GM12878 (cell line): ENCODE data around the gene GJB4. TPM values are rescaled to one million over a fixed set of nuclear protein-coding genes. Genes with fewer than 3 reads are reported as not detected.

Source experiments
- CBFB ChIP-seq: IDR thresholded peaks from 2 replicates; pipeline ENCODE4 v1.6.1; 2016; ENCODE audit warnings: antibody characterized with exemption, low read depth
- ETV6 ChIP-seq, 2 experiments: fragments of 450-650 bp in 1 of 2; IDR thresholded peaks in 1 of 2; conservative IDR thresholded peaks in 1 of 2; 2 replicates each; pipeline ENCODE4 v1.6.1; 2014; ENCODE audit warnings: antibody characterized with exemption in 1 of 2, borderline replicate concordance in 1 of 2, low read depth in 1 of 2, mild to moderate bottlenecking in 1 of 2, moderate library complexity in 1 of 2
- HCFC1 ChIP-seq: fragments of 150-350 bp; IDR thresholded peaks from 2 replicates; pipeline ENCODE4 v1.6.1; 2014; ENCODE audit warnings: low read length
- STAT1 ChIP-seq: fragments of 450-650 bp; conservative IDR thresholded peaks from 2 replicates; pipeline ENCODE4 v1.6.1; 2014; ENCODE audit warnings: antibody characterized with exemption, mild to moderate bottlenecking
- polyA plus RNA-seq, 11 experiments: library from polyadenylated mRNA; depleted of rRNA in 4 of 11; unstranded in 6 of 11; stranded (reverse) in 5 of 11; fragments of >200 nt; fragmentation: Nextera tagmentation in 4 of 11; fragmentation: Illumina TruSeq in 1 of 11; extraction: Ambion mirVana in 4 of 11; extraction: Trizol in 1 of 11; gene quantifications; 1 replicate in 1 of 11; 2 replicates in 10 of 11; pipeline versions ENCODE4 v1.2.1 to v1.2.3, GENCODE V29; 2011 to 2016; ENCODE audit warnings: inconsistent platforms in 2 of 11, missing spikeins in 2 of 11, low read depth in 1 of 11
- total RNA-seq, 4 experiments: library from RNA; depleted of rRNA in 3 of 4; stranded (reverse); fragments of >200 nt in 3 of 4; fragmentation: Illumina TruSeq in 1 of 4; extraction: Trizol in 1 of 4; gene quantifications; 2 replicates each; pipeline versions ENCODE4 v1.2.1 to v1.2.3, GENCODE V29; 2013 to 2021
- TF ChIP-seq, protein P1 (sequence below): IDR thresholded peaks from 2 replicates; pipeline ENCODE4 v1.6.1; 2012; ENCODE audit warnings: low read length, inconsistent platforms
- TF ChIP-seq, protein P2 (sequence below): fragments of 450-650 bp; IDR thresholded peaks from 2 replicates; pipeline ENCODE4 v1.6.1; 2017; ENCODE audit warnings: mild to moderate bottlenecking
- TF ChIP-seq, protein P3 (sequence below): fragments of 450-650 bp; formaldehyde crosslinking; IDR thresholded peaks from 2 replicates; pipeline ENCODE4 v1.5.0; 2022; ENCODE audit warnings: mild to moderate bottlenecking, missing genetic modification characterization

Gene GJB4
- total and polyA plus RNA-seq, 10 of the 15 experiments (the other 5 are each of a cell fraction or from before 2014, with no cell fraction given) = not detected

DNA sequence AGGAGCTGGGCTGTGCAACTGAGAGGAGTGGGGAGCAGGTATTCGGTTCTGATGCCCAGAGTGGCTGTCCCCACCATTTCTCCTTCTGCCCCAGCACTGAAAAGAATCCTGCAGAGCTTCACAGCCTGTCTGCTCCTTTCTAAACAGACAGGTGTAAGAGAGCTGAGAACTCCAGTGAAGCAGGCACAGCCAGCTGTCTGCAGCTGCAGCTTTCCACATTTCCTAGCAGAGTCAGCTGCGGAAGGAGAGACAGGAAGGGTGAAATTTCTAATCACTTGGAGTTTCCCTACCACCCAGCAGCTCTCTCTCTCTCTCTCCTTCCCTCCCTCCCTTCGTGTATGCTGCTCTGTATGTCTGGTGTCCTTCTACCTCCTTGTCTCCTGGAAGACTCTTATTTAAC is 45.2 kb upstream of the GJB4 start (continued):
- TF ChIP-seq, protein P1, sequence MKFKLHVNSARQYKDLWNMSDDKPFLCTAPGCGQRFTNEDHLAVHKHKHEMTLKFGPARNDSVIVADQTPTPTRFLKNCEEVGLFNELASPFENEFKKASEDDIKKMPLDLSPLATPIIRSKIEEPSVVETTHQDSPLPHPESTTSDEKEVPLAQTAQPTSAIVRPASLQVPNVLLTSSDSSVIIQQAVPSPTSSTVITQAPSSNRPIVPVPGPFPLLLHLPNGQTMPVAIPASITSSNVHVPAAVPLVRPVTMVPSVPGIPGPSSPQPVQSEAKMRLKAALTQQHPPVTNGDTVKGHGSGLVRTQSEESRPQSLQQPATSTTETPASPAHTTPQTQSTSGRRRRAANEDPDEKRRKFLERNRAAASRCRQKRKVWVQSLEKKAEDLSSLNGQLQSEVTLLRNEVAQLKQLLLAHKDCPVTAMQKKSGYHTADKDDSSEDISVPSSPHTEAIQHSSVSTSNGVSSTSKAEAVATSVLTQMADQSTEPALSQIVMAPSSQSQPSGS = no peak
- TF ChIP-seq, protein P2, sequence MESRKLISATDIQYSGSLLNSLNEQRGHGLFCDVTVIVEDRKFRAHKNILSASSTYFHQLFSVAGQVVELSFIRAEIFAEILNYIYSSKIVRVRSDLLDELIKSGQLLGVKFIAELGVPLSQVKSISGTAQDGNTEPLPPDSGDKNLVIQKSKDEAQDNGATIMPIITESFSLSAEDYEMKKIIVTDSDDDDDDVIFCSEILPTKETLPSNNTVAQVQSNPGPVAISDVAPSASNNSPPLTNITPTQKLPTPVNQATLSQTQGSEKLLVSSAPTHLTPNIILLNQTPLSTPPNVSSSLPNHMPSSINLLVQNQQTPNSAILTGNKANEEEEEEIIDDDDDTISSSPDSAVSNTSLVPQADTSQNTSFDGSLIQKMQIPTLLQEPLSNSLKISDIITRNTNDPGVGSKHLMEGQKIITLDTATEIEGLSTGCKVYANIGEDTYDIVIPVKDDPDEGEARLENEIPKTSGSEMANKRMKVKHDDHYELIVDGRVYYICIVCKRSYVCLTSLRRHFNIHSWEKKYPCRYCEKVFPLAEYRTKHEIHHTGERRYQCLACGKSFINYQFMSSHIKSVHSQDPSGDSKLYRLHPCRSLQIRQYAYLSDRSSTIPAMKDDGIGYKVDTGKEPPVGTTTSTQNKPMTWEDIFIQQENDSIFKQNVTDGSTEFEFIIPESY = no peak
- TF ChIP-seq HCFC1 (no peak), ETV6 (conservative IDR thresholded peaks at IDR 0.05 in 1 of 2, IDR thresholded peaks at IDR 0.05 in 1 of 2; ENCODE audit: borderline replicate concordance in 1 of 2, low read depth in 1 of 2) (no peak), CBFB (no peak), STAT1 (no peak)
- TF ChIP-seq, protein P3, sequence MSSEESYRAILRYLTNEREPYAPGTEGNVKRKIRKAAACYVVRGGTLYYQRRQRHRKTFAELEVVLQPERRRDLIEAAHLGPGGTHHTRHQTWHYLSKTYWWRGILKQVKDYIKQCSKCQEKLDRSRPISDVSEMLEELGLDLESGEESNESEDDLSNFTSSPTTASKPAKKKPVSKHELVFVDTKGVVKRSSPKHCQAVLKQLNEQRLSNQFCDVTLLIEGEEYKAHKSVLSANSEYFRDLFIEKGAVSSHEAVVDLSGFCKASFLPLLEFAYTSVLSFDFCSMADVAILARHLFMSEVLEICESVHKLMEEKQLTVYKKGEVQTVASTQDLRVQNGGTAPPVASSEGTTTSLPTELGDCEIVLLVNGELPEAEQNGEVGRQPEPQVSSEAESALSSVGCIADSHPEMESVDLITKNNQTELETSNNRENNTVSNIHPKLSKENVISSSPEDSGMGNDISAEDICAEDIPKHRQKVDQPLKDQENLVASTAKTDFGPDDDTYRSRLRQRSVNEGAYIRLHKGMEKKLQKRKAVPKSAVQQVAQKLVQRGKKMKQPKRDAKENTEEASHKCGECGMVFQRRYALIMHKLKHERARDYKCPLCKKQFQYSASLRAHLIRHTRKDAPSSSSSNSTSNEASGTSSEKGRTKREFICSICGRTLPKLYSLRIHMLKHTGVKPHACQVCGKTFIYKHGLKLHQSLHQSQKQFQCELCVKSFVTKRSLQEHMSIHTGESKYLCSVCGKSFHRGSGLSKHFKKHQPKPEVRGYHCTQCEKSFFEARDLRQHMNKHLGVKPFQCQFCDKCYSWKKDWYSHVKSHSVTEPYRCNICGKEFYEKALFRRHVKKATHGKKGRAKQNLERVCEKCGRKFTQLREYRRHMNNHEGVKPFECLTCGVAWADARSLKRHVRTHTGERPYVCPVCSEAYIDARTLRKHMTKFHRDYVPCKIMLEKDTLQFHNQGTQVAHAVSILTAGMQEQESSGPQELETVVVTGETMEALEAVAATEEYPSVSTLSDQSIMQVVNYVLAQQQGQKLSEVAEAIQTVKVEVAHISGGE (CRISPR knock-in tag) = no peak
